ENCODE measurements around the gene ADAM33. TPM values are rescaled to one million over a fixed set of nuclear protein-coding genes. Genes with fewer than 3 reads are reported as not detected.
A peak's percentile ranks its signal among the peaks of the same experiment; 100 is the strongest.

Gene ADAM33
- total and polyA plus RNA-seq, 2 of the 13 experiments (the other 11 are each of a cell fraction or from before 2014, with no cell fraction given): not detected

- TF ChIP-seq MEIS2 (CRISPR knock-in tag; IDR thresholded peaks at IDR 0.05) (peak; percentile 85; the same call in 1 of the 2 replicates), MIXL1 (CRISPR knock-in tag; IDR thresholded peaks at IDR 0.05) (peak; percentile 79), ZNF460 (CRISPR knock-in tag; IDR thresholded peaks at IDR 0.05; ENCODE audit: borderline replicate concordance) (peak; percentile 94), ZKSCAN8 (CRISPR knock-in tag; IDR thresholded peaks at IDR 0.05; ENCODE audit: borderline replicate concordance) (peak; percentile 83; the same call in 1 of the 2 replicates), ERF (CRISPR knock-in tag; IDR thresholded peaks at IDR 0.05) (peak; percentile 94), ZSCAN31 (CRISPR knock-in tag; IDR thresholded peaks at IDR 0.05; ENCODE audit: low read depth) (no peak; the same call in 1 of the 2 replicates), NR1H2 (CRISPR knock-in tag; IDR thresholded peaks at IDR 0.05; ENCODE audit: borderline replicate concordance, low read depth) (peak; percentile 87; the same call in 1 of the 2 replicates), LCORL (IDR thresholded peaks at IDR 0.05) (no peak), LCORL (CRISPR knock-in tag; IDR thresholded peaks at IDR 0.05) (peak; percentile 96), GTF2F1 (IDR thresholded peaks at IDR 0.05; ENCODE audit: low read length) (no peak), KMT2A (CRISPR knock-in tag; IDR thresholded peaks at IDR 0.05) (peak; percentile 39; the same call in 1 of the 2 replicates), ZNF207 (IDR thresholded peaks at IDR 0.05; ENCODE audit: borderline replicate concordance) (no peak), CEBPG (CRISPR knock-in tag; IDR thresholded peaks at IDR 0.05) (peak; percentile 99), ZNF143 (CRISPR knock-in tag; IDR thresholded peaks at IDR 0.05) (peak; percentile 61; the same call in 1 of the 2 replicates), ZNF790 (CRISPR knock-in tag; IDR thresholded peaks at IDR 0.05; ENCODE audit: borderline replicate concordance) (peak; percentile 65; the same call in 1 of the 2 replicates), ZGPAT (CRISPR knock-in tag; IDR thresholded peaks at IDR 0.05) (peak; percentile 70), ZNF614 (CRISPR knock-in tag; IDR thresholded peaks at IDR 0.05; ENCODE audit: borderline replicate concordance) (peak; percentile 73; the same call in 1 of the 2 replicates), HNF1B (CRISPR knock-in tag; IDR thresholded peaks at IDR 0.05) (peak; percentile 71; the same call in 1 of the 2 replicates), ESRRA (CRISPR knock-in tag; IDR thresholded peaks at IDR 0.05; ENCODE audit: low read depth) (peak; percentile 88), KDM4B (CRISPR knock-in tag; IDR thresholded peaks at IDR 0.05) (peak; percentile 85; the same call in 1 of the 2 replicates), ZNF136 (CRISPR knock-in tag; IDR thresholded peaks at IDR 0.05; ENCODE audit: low read depth) (no peak), HDAC2 (CRISPR knock-in tag; IDR thresholded peaks at IDR 0.05) (peak; percentile 94), CREM (IDR thresholded peaks at IDR 0.05) (peak; percentile 63; the same call in 1 of the 2 replicates), CREM (CRISPR knock-in tag; IDR thresholded peaks at IDR 0.05) (no peak), MTA1 (CRISPR knock-in tag; IDR thresholded peaks at IDR 0.05; ENCODE audit: borderline replicate concordance) (peak; percentile 85)
- TF ChIP-seq, protein P1, sequence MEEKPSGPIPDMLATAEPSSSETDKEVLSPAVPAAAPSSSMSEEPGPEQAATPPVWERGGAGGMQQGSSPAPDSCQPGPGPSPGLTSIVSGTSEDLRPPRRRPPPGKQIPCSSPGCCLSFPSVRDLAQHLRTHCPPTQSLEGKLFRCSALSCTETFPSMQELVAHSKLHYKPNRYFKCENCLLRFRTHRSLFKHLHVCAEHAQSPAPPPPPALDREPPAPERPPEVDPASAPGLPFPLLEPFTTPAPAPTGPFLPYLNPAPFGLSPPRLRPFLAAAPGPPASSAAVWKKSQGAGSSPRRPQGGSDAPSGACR (CRISPR knock-in tag; IDR thresholded peaks at IDR 0.05): peak; percentile 97
- TF ChIP-seq, protein P2, sequence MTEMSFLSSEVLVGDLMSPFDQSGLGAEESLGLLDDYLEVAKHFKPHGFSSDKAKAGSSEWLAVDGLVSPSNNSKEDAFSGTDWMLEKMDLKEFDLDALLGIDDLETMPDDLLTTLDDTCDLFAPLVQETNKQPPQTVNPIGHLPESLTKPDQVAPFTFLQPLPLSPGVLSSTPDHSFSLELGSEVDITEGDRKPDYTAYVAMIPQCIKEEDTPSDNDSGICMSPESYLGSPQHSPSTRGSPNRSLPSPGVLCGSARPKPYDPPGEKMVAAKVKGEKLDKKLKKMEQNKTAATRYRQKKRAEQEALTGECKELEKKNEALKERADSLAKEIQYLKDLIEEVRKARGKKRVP (CRISPR knock-in tag; IDR thresholded peaks at IDR 0.05): peak in 1 of 2 experiments; percentile 58; a peak in 1 of 4 replicates
Measured at GRCh38 chr20:3628502-3629314, 53.1 kb downstream of the ADAM33 start (continued).
